HG02852 (cell line): ENCODE results near the gene C16orf95.
"Not testable (repeated sequence)": the region's sequence is repeated elsewhere in the genome, so short reads cannot be mapped to it uniquely, and the experiment has no call there.

Source experiments
- ATAC-seq: cut with Tn5 transposase; IDR thresholded peaks from one replicate; pipeline ENCODE4 v1.9.1; 2021; ENCODE audit warnings: mild to moderate bottlenecking, moderate library complexity; ENCODE audit not compliant: unreplicated experiment

The C16orf95 gene

GRCh38 chr16:87347932-87348615, 30.9 kb upstream of the C16orf95 start:
- no peak for ATAC-seq

- no peak for ATAC-seq
Measured at GRCh38 chr16:87346517-87347060, 29.4 kb upstream of the C16orf95 start.

GRCh38 chr16:87345726-87346424, 28.7 kb upstream of the C16orf95 start:
- no peak for ATAC-seq

DNA sequence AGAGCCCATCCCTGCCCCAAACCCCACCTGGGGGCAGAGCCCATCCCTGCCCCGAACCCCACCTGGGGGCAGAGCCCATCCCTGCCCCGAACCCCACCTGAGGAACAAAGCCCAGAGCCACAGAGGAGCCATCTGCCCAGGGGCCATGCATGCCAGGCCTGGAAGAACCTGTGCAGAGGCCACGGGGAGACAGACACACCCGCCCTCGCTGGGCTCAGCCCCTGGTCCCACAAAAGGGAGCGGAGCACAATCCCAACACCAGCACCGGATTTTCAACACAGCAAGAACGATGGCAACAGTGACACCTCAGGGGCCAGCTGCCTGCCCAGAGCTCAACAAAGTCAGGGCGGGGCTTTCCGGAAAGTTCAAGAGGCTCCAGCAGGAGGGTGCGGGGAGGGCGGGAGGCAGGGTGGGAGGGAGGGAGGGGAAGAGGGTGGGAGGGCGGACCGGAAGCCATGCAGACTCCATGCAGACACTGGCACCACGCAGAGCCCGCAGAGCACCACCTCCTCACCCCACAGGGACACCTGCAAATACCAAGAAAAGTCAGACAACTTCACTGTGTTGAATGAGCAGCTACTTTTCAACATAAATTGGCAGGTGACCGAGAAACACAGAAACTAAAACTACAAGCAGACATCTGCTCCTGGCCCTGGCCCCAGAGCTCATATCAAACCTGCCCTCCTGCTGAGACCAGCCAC, 27.9 kb upstream of the C16orf95 start:
- no peak for ATAC-seq

DNA sequence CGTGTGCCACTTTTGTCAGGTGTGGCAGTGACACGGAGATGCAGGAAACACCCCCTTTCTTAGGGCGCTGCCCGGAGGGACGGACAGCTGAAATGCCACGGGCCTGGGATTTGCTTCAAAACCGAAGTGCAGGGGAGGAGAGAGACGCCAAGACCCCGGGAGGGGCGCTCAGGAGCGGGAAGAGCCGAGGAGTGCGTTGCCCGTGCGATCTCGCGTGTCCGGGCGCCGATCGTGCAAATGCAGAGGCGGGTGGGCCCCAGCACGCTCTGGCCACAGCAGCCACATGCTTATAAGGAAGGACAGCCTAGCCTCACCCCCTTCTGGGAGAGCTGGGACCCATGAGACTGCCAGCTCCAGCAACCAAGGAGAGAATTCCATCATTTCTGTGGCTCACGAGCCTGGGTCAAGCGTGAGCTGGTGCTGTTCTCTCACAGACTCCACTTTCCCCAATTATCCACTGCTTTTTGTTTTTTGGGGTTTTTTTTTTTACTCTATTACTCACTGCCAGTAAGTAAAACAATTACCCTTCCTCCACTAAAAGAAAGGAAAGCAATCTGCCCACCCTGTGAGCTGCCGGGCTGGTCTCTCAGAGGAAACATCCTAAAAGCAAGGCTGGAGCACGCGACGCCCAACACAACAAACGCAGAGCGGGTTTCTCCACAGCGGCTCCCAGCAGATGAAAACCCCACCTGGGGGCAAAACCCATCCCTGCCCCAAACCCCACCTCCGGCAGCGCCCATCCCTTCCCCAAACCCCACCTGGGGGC, 27.2 kb upstream of the C16orf95 start:
- no peak for ATAC-seq

DNA sequence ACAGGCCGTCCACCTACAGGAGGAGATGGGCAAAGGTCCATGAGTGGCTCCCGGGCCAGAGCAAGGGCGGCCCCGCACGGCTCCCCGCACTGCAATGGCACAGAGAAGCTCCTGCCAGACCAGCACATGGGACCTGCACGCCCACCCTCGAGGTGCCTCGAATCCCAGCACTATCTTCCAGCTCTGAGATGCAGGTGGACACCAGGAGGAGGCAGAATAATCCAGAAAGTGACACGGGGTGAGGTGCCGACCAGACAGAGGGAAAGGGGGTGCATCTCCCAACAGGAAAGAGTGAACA, 26.5 kb upstream of the C16orf95 start:
- no peak for ATAC-seq

- ATAC-seq = no peak
Measured at GRCh38 chr16:87342978-87343752, 26.0 kb upstream of the C16orf95 start.

DNA sequence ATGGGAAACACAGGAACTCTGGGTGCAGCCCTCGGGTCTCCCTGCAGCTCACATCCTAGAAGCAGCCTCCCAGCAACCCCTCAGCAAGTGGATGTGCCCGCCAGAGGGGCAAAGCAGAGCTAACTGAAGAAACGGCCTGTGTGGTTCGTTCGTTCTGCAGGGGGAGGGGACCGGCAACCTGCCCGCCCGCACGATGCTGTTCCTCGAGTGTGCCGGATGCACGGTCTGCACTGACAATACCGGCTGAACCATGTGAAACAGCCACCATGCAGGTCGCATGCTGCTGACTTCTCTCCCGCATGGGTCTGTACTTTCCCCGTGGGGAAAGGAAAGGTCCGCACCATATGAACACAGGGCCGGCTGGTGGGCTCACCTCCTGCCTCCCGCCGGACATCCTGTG, 25.3 kb upstream of the C16orf95 start:
- no peak for ATAC-seq

GRCh38 chr16:87340198-87340597, 23.0 kb upstream of the C16orf95 start:
- no peak for ATAC-seq

- not testable (repeated sequence) for ATAC-seq
Measured at GRCh38 chr16:87339724-87340105, 22.5 kb upstream of the C16orf95 start.

- ATAC-seq = no peak
Measured at GRCh38 chr16:87339086-87339723, 22.0 kb upstream of the C16orf95 start.

- ATAC-seq = no peak
Measured at GRCh38 chr16:87338155-87338765, 21.1 kb upstream of the C16orf95 start.

- no peak for ATAC-seq
Measured at GRCh38 chr16:87337262-87337771, 20.1 kb upstream of the C16orf95 start.

GRCh38 chr16:87336434-87337240, 19.4 kb upstream of the C16orf95 start:
- no peak for ATAC-seq

GRCh38 chr16:87335625-87336433, 18.6 kb upstream of the C16orf95 start:
- no peak for ATAC-seq

DNA sequence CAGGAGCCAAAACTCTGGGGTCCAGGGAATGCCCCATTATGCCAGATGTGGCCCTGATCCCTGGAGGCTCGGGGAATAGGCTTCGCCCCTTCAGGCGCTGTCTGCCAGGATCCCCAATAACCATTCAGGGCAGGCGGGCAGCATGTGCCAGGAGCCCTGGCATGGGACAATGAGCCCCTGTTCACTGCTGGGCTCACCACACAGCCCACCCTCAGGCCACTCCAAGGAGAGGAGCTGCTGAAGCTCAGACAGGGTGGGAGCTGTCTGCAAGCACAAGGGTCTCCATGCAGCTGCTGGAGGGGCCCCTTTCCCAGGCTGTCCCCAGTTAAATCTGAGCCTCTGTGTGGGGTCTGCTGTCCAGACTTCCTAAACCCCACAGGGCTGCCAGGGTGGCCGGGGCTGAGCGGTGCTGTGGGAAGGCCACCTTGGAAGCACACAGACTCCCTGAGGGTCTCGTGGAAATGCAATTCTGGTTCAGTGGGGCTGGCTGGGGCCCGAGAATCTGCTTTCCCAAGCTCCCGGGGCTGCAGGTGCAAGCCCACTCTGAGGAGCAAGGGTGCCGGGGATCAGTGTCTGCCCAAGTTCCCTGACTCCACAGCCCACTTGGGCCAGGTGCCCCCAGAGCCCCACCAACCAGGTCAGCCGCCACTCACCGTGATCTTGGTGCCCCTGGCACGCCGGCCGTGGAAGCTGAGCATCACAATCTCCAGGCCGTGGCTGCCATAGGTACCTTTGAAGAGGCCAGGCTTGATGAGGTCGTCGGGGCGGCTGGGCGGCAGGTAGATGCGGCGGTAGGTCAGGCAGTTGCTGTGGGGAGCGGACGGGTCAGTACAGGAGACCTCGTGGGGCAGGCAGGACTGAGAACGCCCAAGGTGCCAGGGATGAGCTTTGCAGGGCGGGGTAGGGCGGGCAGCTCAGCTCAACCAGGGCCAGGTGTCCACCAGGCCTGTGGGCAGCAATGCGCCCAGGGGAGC, 17.7 kb upstream of the C16orf95 start:
- no peak for ATAC-seq
